ENCODE data around the gene EEF1AKMT3.

GRCh38 chr12:57737467-57738460 lies 34.6 kb upstream of the EEF1AKMT3 start:
- no peak for TF ChIP-seq CHD4 (IDR thresholded peaks at IDR 0.05; ENCODE audit: borderline replicate concordance)
- TF ChIP-seq, protein P1, sequence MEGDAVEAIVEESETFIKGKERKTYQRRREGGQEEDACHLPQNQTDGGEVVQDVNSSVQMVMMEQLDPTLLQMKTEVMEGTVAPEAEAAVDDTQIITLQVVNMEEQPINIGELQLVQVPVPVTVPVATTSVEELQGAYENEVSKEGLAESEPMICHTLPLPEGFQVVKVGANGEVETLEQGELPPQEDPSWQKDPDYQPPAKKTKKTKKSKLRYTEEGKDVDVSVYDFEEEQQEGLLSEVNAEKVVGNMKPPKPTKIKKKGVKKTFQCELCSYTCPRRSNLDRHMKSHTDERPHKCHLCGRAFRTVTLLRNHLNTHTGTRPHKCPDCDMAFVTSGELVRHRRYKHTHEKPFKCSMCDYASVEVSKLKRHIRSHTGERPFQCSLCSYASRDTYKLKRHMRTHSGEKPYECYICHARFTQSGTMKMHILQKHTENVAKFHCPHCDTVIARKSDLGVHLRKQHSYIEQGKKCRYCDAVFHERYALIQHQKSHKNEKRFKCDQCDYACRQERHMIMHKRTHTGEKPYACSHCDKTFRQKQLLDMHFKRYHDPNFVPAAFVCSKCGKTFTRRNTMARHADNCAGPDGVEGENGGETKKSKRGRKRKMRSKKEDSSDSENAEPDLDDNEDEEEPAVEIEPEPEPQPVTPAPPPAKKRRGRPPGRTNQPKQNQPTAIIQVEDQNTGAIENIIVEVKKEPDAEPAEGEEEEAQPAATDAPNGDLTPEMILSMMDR (IDR thresholded peaks at IDR 0.05): peak; percentile 47
- no peak for TF ChIP-seq BCL3 (IDR thresholded peaks at IDR 0.05)
- TF ChIP-seq HDAC2 (IDR thresholded peaks at IDR 0.05): no peak
- TF ChIP-seq, protein P2, sequence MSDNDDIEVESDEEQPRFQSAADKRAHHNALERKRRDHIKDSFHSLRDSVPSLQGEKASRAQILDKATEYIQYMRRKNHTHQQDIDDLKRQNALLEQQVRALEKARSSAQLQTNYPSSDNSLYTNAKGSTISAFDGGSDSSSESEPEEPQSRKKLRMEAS (IDR thresholded peaks at IDR 0.05): no peak
- TF ChIP-seq POLR2A (IDR thresholded peaks at IDR 0.05; ENCODE audit: low read length): no peak
- no peak for TF ChIP-seq ESRRA (IDR thresholded peaks at IDR 0.05; ENCODE audit: borderline replicate concordance, low read length)
- no peak for TF ChIP-seq HOXA7 (CRISPR knock-in tag; IDR thresholded peaks at IDR 0.05)
